Esophagus muscularis mucosa (tissue), 4 donors: ENCODE measurements around the gene SLC44A4. TPM values are rescaled to one million over a fixed set of nuclear protein-coding genes. Genes with fewer than 3 reads are reported as not detected.

Experiments
- DNase-seq: peaks from one replicate; pipeline ENCODE4 v3.0.0-alpha.2; 2017; ENCODE audit errors: extremely low spot score
- H3K27ac ChIP-seq, 4 donors: fragments of 200-600 bp; sonication (generic); replicated peaks in 1 of 4; 1 replicate in 3 of 4; 2 replicates in 1 of 4; pipeline ENCODE4 v1.5.1; 2016 to 2019; ENCODE audit warnings: mild to moderate bottlenecking in 1 of 4
- H3K27me3 ChIP-seq, 4 donors: fragments of 200-600 bp; sonication (generic); one replicate each; pipeline versions ENCODE4 v1.5.1 to v1.6.0; 2016 to 2019
- H3K36me3 ChIP-seq, 4 donors: fragments of 200-600 bp; sonication (generic); one replicate each; pipeline ENCODE4 v1.5.1; 2016 to 2019
- H3K4me1 ChIP-seq, 4 donors: fragments of 200-600 bp; sonication (generic); one replicate each; pipeline ENCODE4 v1.5.1; 2016 to 2019
- H3K4me3 ChIP-seq, 4 donors: fragments of 200-600 bp; sonication (generic); 1 replicate in 2 of 4; 2 replicates in 2 of 4; pipeline ENCODE4 v1.5.1; 2016 to 2019; ENCODE audit warnings: mild to moderate bottlenecking in 4 of 4, moderate library complexity in 1 of 4
- H3K9me3 ChIP-seq, 4 donors: fragments of 200-600 bp; sonication (generic); 1 replicate in 3 of 4; 2 replicates in 1 of 4; pipeline ENCODE4 v1.5.1; 2016 to 2019
- EP300 ChIP-seq: sonication (generic); formaldehyde crosslinking; IDR thresholded peaks from one replicate; pipeline ENCODE4 v1.6.1; 2017; ENCODE audit warnings: antibody characterized with exemption
- POLR2A ChIP-seq: fragments of 450-650 bp; IDR thresholded peaks from one replicate; pipeline ENCODE4 v1.6.1; 2017; ENCODE audit warnings: antibody characterized with exemption, moderate library complexity, mild to moderate bottlenecking, low read depth
- POLR2AphosphoS5 ChIP-seq, 2 donors: sonication (generic); formaldehyde crosslinking; IDR thresholded peaks; one replicate each; pipeline ENCODE4 v1.6.1; 2017; ENCODE audit warnings: antibody characterized with exemption in 2 of 2
- WGBS: methylation state at CpG from one replicate; pipeline ENCODE4 v1.1.5; 2018; 5-methylcytosine and 5-hydroxymethylcytosine counted together
- intact Hi-C: fragments of 100-400 bp; cut with DNase I; formaldehyde crosslinking; loops from one replicate; pipeline ENCODE4 v1.15.1; 2023
- total RNA-seq, 4 donors: library from RNA; depleted of rRNA; stranded (reverse); fragments of >200 nt; gene quantifications; one replicate each; pipeline versions ENCODE4 v1.1.0 to v1.2.1, GENCODE V29; 2016
- TF ChIP-seq, protein P1 (sequence below), 3 experiments: fragments of 200-600 bp in 2 of 3; fragments of 450-650 bp in 1 of 3; sonication (generic) in 2 of 3; IDR thresholded peaks; one replicate each; pipeline ENCODE4 v1.5.1; 2017 to 2019; ENCODE audit warnings: antibody characterized with exemption in 3 of 3, mild to moderate bottlenecking in 2 of 3, moderate library complexity in 1 of 3

SLC44A4 gene
- total RNA-seq, 4 donors from 2014 or later, result 0.19 to 0.80 TPM; not detected in 2

- no peak for DNase-seq
- Histone ChIP-seq H3K9me3 (no peaks in the 10 kb centered on the region), H3K4me3 (no peak overlapping the region), H3K4me1 (peaks cover 15 to 34% (median 29%) of the 10 kb centered on the region in 4 donors), H3K36me3 (no peaks in the 10 kb centered on the region), H3K27ac (no peak overlapping the region), H3K27me3 (no peaks in the 10 kb centered on the region)
- TF ChIP-seq EP300 (no peak), POLR2AphosphoS5 (IDR thresholded peaks at IDR 0.05) (no peak), POLR2A (no peak)
- TF ChIP-seq, protein P1, sequence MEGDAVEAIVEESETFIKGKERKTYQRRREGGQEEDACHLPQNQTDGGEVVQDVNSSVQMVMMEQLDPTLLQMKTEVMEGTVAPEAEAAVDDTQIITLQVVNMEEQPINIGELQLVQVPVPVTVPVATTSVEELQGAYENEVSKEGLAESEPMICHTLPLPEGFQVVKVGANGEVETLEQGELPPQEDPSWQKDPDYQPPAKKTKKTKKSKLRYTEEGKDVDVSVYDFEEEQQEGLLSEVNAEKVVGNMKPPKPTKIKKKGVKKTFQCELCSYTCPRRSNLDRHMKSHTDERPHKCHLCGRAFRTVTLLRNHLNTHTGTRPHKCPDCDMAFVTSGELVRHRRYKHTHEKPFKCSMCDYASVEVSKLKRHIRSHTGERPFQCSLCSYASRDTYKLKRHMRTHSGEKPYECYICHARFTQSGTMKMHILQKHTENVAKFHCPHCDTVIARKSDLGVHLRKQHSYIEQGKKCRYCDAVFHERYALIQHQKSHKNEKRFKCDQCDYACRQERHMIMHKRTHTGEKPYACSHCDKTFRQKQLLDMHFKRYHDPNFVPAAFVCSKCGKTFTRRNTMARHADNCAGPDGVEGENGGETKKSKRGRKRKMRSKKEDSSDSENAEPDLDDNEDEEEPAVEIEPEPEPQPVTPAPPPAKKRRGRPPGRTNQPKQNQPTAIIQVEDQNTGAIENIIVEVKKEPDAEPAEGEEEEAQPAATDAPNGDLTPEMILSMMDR (IDR thresholded peaks at IDR 0.05), result no peak
- 100% methylated on average over 1 of the region's 1 CpG for WGBS
- intact Hi-C loops, result no loop called here
Observed at GRCh38 chr6:31905041-31905440, 26.2 kb upstream of the SLC44A4 start.

DNA sequence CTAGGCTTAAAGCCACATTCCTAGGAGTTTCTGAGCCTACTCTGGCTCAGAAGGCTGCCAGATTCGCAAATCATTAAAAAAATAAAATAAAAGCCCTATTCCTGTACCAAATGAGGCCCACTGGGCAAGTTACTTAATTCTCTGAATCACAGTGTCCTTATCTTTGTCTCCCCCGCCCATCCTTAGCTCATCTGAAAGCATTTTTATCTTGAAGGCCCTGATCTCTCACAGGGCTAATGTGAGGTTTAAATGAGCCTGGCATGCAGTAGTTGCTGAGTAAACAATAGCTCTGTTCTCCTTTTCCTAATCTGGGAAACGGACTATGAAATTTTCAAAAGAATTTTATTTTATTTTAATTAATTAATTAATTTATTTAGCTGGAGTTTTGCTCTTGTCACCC lies 25.2 kb upstream of the SLC44A4 start:
- H3K4me3 ChIP-seq, result no peak overlapping the region
- H3K4me1 ChIP-seq, result peaks cover 20 to 45% (median 37%) of the 10 kb centered on the region in 4 donors
- TF ChIP-seq POLR2A (no peak), POLR2AphosphoS5 (IDR thresholded peaks at IDR 0.05) (no peak), EP300 (no peak)
- TF ChIP-seq, protein P1 (IDR thresholded peaks at IDR 0.05), result no peak
- H3K36me3 ChIP-seq, result no peaks in the 10 kb centered on the region
- intact Hi-C loops, result no loop called here
- peak overlapping the region; percentile 80 to 89 (median 84) for H3K27ac ChIP-seq
- no peak for DNase-seq
- H3K27me3 ChIP-seq, result no peaks in the 10 kb centered on the region
- 82% methylated on average over 3 of the region's 3 CpGs for WGBS
- no peaks in the 10 kb centered on the region for H3K9me3 ChIP-seq

GRCh38 chr6:31901953-31902643 lies 23.3 kb upstream of the SLC44A4 start, which contains the start of gene ZBTB12:
TSS of gene ZBTB12 (minus strand) at chr6:31902086. CDS start at chr6:31901305, 781 bp downstream.
- intact Hi-C loops, result no loop called here
- Histone ChIP-seq H3K27me3 (no peaks in the 10 kb centered on the region), H3K4me1 (peaks cover 27 to 54% (median 45%) of the 10 kb centered on the region in 4 donors), H3K36me3 (no peaks in the 10 kb centered on the region), H3K27ac (peak within 1 kb of the TSS; percentile 80 to 89 (median 84)), H3K4me3 (peak within 1 kb of the TSS; percentile 58 to 86 (median 75)), H3K9me3 (no peaks in the 10 kb centered on the region)
- DNase-seq, result peak; percentile 96
- no peak for TF ChIP-seq EP300
- no peak for TF ChIP-seq POLR2A
- TF ChIP-seq POLR2AphosphoS5 (IDR thresholded peaks at IDR 0.05), result peak; percentile 68 to 84
- 2% methylated on average over 4 of the region's 77 CpGs for WGBS

GRCh38 chr6:31901415-31901952 lies 22.7 kb upstream of the SLC44A4 start:
- Histone ChIP-seq H3K4me3 (peak overlapping the region; percentile 58 to 86 (median 75)), H3K9me3 (no peaks in the 10 kb centered on the region), H3K27ac (peak overlapping the region; percentile 80 to 89 (median 84)), H3K36me3 (no peaks in the 10 kb centered on the region), H3K27me3 (no peaks in the 10 kb centered on the region), H3K4me1 (peaks cover 33 to 60% (median 51%) of the 10 kb centered on the region in 4 donors)
- TF ChIP-seq POLR2AphosphoS5 (IDR thresholded peaks at IDR 0.05), result no peak
- TF ChIP-seq, protein P1 (IDR thresholded peaks at IDR 0.05), result no peak
- TF ChIP-seq POLR2A, result no peak
- TF ChIP-seq EP300, result no peak
- intact Hi-C loops, result no loop called here
- 0% methylated on average over 7 of the region's 45 CpGs for WGBS
- no peak for DNase-seq

DNA sequence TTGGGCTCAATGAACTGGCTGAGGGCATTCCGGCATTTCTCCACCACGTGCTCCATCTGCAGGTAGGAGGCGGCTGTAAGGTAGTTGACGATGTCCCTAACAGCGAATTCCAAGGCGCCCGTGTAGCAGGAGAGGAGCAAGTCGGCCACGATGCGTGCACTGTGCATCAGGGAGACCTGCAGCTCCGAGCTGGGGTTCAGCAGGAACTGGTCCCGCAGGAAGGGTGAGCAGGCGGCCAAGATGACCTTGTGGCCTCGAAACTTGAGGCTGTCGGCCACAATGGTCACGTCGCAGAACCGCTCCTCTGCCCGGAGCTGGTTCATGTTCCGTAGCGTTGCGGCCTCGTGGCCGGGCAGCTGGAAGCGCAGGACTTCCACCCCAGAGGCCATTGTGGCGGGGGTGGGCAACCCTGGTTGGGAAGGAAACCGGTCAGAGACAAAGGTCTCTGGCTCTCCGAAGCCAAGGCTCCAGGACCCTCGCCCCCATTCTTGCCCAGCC lies 22.2 kb upstream of the SLC44A4 start:
- no peak for DNase-seq

More for the DNA sequence above, 22.2 kb upstream of the SLC44A4 start:
- Histone ChIP-seq H3K4me1 (peaks cover 33 to 65% (median 56%) of the 10 kb centered on the region in 4 donors), H3K27ac (peak overlapping the region; percentile 80 to 89 (median 84)), H3K4me3 (peak overlapping the region; percentile 58 to 86 (median 75)), H3K27me3 (no peaks in the 10 kb centered on the region), H3K9me3 (no peaks in the 10 kb centered on the region), H3K36me3 (no peaks in the 10 kb centered on the region)
- WGBS, result 84% methylated on average over 6 of the region's 29 CpGs
- TF ChIP-seq, protein P1 (IDR thresholded peaks at IDR 0.05), result no peak
- TF ChIP-seq POLR2AphosphoS5 (IDR thresholded peaks at IDR 0.05), result no peak
- TF ChIP-seq EP300, result no peak
- TF ChIP-seq POLR2A, result no peak
- intact Hi-C loops, result no loop called here
